NCI-H1417 (cell line): ENCODE results near the gene TEX50.
"Not testable (repeated sequence)": the region's sequence is repeated elsewhere in the genome, so short reads cannot be mapped to it uniquely, and the experiment has no call there.

Experiments
- DNase-seq, 3 experiments: peaks; one replicate each; lab custom pipeline; 2025; lab: John Stamatoyannopoulos, UW

Gene TEX50

DNA sequence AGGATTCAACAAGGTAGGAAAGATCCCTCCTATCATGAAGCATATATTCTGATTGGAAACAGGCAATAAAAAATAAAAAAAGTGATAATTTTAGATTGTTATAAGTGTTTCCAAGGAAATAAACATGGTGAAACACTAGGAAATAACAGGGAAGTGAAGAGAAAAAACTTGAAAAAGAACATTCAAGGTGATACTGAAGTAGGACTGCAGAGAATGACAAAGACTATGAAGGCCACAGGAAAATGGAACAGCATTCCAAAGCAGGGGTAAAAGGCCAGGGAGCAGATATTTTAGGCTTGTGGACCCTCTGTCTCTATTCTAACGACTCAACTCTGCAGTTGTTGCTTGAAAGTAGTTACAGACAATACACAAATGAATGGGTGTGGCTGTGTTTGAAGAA, 26.6 kb downstream of the TEX50 start:
- DNase-seq = no peak

DNA sequence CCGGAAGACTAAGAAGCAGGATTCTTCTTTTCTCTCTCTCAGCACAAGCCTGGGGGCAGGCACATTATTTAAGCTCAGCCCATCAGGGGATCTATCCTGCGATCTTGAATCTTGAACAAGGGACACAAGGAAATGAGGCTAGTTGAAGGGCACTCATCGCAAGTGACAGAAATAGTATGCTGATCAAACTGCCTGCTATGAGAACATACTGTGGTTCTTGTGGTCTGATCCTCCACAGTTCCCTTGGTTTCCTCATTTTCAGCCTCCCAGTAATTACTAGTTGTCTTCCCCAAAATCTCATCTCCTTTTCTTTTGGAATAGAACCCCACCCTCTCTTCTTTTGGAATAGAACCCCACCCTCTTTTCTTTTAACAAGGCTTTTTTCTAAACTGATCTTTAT, 28.0 kb downstream of the TEX50 start:
- no peak for DNase-seq

DNA sequence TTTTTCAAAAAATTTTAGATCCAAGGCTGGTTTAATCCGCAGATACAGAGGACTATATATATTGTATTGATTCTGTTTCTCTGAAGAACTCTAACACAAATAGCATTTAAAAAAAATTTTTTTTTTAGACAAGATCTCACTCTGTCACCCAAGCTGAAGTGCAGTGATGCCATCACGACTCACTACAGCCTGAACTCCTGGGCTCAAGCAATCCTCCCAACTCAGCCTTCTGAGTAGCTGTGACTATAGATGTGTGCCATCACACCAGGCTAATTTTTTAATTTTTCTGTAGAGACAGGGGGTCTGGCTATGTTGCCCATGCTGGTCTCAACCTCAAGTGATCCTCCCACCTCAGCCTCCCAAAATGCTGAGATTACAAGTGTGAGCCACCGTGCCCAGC, 31.5 kb downstream of the TEX50 start:
- DNase-seq = no peak

DNA sequence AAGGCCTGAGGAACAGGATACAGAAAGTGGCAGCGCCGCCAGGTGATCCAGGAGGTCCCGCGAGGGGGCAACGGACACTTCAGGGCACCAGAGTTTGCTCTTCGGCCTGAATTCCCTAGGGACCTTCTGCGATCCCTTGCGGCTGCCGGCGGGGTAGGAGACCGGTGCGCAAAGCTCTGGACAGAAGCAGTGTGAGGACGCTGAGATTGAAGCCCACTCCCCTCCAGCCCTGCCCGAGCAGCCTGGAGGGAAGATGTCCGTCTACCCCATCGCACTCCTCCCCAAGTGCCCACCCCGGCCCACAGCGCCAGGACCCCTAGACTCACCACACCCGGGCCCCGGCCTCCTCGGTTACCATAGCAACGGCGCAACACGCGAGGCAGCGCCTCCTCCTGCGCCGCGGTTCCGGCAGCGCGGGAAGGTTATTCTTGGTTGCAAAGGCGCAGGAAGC, 34.4 kb downstream of the TEX50 start, which contains the start of gene ANKRD45:
Gene ANKRD45, minus strand, starts transcription at position 361 of the 451 bp plus-strand sequence. CDS start 10,433 bp downstream, outside the sequence.
- peak; percentile 20 to 91 (median 86) for DNase-seq

DNA sequence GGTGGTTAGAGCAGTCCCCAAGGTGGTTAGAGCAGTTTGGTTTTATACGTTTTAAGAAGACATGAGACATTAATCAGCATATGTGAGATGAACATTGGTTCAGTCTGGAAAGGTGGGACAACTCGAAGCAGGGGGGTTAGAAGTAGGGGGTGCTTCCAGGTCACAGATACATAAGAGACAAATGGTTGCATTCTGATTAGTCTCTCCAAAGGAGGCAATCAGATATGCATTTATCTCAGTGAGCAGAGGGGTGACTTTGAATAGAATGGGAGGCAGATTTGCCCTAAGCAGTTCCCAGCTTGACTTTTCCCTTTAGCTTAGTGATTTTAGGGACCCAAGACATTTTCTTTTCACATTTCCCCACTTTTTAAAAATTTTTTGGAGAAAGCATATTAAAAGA, 39.4 kb downstream of the TEX50 start:
- DNase-seq = not testable (repeated sequence)

DNA sequence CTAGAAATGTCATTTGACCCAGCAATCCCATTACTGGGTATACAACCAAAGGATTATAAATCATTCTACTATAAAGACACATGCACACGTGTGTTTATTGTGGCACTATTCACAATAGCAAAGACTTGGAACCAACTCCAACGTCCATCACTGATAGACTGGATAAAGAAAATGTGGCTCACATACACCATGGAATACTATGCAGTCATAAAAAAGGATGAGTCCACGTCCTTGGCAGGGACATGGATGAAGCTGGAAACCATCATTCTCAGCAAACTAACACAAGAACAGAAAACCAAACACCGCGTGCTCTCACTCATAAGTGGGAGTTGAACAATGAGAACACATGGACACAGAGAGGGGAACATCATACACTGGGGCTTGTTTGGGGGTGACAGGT, 45.0 kb downstream of the TEX50 start:
- not testable (repeated sequence) for DNase-seq

DNA sequence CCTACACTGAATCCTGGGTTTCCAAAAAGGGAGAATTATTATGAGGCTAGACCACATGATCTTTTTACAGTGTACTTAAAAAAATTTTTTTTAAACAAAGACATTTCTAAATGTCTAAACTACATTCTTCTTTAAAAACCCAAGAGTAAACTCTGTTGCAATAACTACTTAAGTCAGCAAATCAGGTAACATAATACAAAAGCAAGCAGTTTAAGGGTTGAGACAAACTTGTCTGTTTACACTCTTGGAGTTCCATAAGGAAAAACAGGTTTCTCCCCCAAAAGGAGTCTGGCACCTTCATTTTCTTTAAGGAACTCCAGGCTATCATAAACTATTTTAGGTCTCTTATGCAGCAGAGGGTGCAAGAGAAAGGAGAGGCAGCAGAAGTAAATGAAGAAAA, 47.0 kb downstream of the TEX50 start:
- no peak for DNase-seq

DNA sequence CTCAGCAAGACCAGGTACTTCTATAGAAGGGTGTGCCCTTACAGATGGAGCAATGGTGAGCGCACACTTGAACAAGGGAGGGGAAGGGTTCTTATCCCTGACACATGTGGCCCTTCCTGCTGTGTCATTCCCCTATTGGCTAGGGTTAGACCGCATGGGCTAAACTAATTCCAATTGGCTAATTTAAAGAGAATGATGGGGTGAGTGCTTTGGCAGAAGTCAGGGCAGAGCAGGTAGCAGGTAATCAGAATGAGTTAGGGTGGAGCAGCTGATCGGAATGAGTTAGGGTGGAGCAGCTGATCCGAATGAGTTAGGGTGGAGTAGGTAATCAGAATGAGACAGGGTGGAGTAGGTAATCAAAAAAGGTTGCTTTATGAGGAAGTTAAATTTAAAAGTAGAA, 48.7 kb downstream of the TEX50 start:
- DNase-seq = not testable (repeated sequence)

DNA sequence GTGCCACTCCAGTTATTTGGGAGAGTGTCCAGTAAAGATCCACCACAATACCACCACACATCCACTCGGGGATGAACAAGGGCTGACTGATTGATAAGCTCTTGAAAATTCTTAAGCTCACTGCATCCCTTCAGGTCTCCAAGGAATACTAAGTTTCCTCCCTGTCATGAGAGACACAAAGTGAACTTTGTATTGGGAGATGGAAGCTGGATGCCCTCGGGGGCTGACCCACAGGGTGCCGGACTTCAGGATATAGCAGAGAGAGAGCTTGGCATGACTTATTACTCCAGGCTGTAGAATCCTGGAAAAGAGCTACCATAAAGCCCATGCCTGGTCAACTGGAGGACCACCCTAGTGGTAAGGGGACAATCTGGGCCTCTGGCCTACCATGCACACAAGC, 50.0 kb downstream of the TEX50 start:
- not testable (repeated sequence) for DNase-seq
